Measurements from ENCODE around the gene DOHH. TPM values are rescaled to one million over a fixed set of nuclear protein-coding genes. Genes with fewer than 3 reads are reported as not detected.

Gene DOHH
- total RNA-seq, 1 donor from 2014 or later: 14.5 TPM

- no peak overlapping the region for H3K27ac ChIP-seq (ENCODE audit: low read depth, low read length)
- peaks cover 3% of the 10 kb centered on the region for H3K27me3 ChIP-seq (ENCODE audit: insufficient read depth, low read length)
- H3K4me3 ChIP-seq (ENCODE audit: insufficient read depth, low read depth, low read length): no peak overlapping the region
- Mint-ChIP-seq H3K4me1 (ENCODE audit: low read depth, unreplicated experiment) (peaks cover 8% of the 10 kb centered on the region), H3K4me3 (ENCODE audit: unreplicated experiment) (no peak overlapping the region), H3K27me3 (ENCODE audit: low read depth, unreplicated experiment) (peaks cover 20% of the 10 kb centered on the region), H3K27ac (ENCODE audit: unreplicated experiment) (no peak overlapping the region), H3K9me3 (ENCODE audit: unreplicated experiment) (peaks cover 6% of the 10 kb centered on the region), H3K36me3 (ENCODE audit: low read depth, unreplicated experiment) (peaks cover 7% of the 10 kb centered on the region)
- no peak overlapping the region for H2AFZ ChIP-seq (ENCODE audit: low read depth, low read length)
- TF ChIP-seq EZH2 (IDR thresholded peaks at IDR 0.05; ENCODE audit: insufficient read depth, low read length) (no peak), CTCF (IDR thresholded peaks at IDR 0.05; ENCODE audit: insufficient read depth, low read depth, low read length) (no peak)
- FAIRE-seq: no peak
- H3K9ac ChIP-seq (ENCODE audit: low read length): no peak overlapping the region
- H3K9me3 ChIP-seq (ENCODE audit: insufficient read depth, low read depth, low read length): no peaks in the 10 kb centered on the region
- H3K4me1 ChIP-seq (ENCODE audit: insufficient read depth, low read length): no peaks in the 10 kb centered on the region
- H4K20me1 ChIP-seq (ENCODE audit: insufficient read depth, low read length): peaks cover 9% of the 10 kb centered on the region
- H3K79me2 ChIP-seq (ENCODE audit: insufficient read depth, low read length): no peaks in the 10 kb centered on the region
- no peak overlapping the region for H3K4me2 ChIP-seq (ENCODE audit: low read length)
- no peaks in the 10 kb centered on the region for H3K36me3 ChIP-seq (ENCODE audit: insufficient read depth, low read length)
- no peak for DNase-seq (ENCODE audit: low read depth)
Measured at GRCh38 chr19:3469638-3470499, 30.6 kb downstream of the DOHH start.

GRCh38 chr19:3468211-3468610 is 32.3 kb downstream of the DOHH start:
- DNase-seq (ENCODE audit: low read depth): no peak
- FAIRE-seq: no peak
- Mint-ChIP-seq H3K27me3 (ENCODE audit: low read depth, unreplicated experiment) (peaks cover 17% of the 10 kb centered on the region), H3K9me3 (ENCODE audit: unreplicated experiment) (peaks cover 6% of the 10 kb centered on the region), H3K4me3 (ENCODE audit: unreplicated experiment) (no peak overlapping the region), H3K27ac (ENCODE audit: unreplicated experiment) (no peak overlapping the region), H3K4me1 (ENCODE audit: low read depth, unreplicated experiment) (peaks cover 9% of the 10 kb centered on the region), H3K36me3 (ENCODE audit: low read depth, unreplicated experiment) (peaks cover 7% of the 10 kb centered on the region)
- no peak overlapping the region for H3K27ac ChIP-seq (ENCODE audit: low read depth, low read length)
- no peaks in the 10 kb centered on the region for H3K4me1 ChIP-seq (ENCODE audit: insufficient read depth, low read length)
- no peaks in the 10 kb centered on the region for H3K79me2 ChIP-seq (ENCODE audit: insufficient read depth, low read length)
- TF ChIP-seq EZH2 (IDR thresholded peaks at IDR 0.05; ENCODE audit: insufficient read depth, low read length) (no peak), CTCF (IDR thresholded peaks at IDR 0.05; ENCODE audit: insufficient read depth, low read depth, low read length) (no peak)
- H3K9ac ChIP-seq (ENCODE audit: low read length): no peak overlapping the region
- H3K4me3 ChIP-seq (ENCODE audit: insufficient read depth, low read depth, low read length): no peak overlapping the region
- no peaks in the 10 kb centered on the region for H3K36me3 ChIP-seq (ENCODE audit: insufficient read depth, low read length)
- H2AFZ ChIP-seq (ENCODE audit: low read depth, low read length): no peak overlapping the region
- no peaks in the 10 kb centered on the region for H3K27me3 ChIP-seq (ENCODE audit: insufficient read depth, low read length)
- H3K4me2 ChIP-seq (ENCODE audit: low read length): no peak overlapping the region
- no peaks in the 10 kb centered on the region for H3K9me3 ChIP-seq (ENCODE audit: insufficient read depth, low read depth, low read length)
- H4K20me1 ChIP-seq (ENCODE audit: insufficient read depth, low read length): peaks cover 9% of the 10 kb centered on the region
